Measurements from ENCODE around the gene ZEB2. TPM values are rescaled to one million over a fixed set of nuclear protein-coding genes. Genes with fewer than 3 reads are reported as not detected.

Gene ZEB2
- total and polyA plus RNA-seq, 2 of the 8 experiments (the other 6 are each of a cell fraction or from before 2014, with no cell fraction given): 0.38 TPM; not detected in 1

DNA sequence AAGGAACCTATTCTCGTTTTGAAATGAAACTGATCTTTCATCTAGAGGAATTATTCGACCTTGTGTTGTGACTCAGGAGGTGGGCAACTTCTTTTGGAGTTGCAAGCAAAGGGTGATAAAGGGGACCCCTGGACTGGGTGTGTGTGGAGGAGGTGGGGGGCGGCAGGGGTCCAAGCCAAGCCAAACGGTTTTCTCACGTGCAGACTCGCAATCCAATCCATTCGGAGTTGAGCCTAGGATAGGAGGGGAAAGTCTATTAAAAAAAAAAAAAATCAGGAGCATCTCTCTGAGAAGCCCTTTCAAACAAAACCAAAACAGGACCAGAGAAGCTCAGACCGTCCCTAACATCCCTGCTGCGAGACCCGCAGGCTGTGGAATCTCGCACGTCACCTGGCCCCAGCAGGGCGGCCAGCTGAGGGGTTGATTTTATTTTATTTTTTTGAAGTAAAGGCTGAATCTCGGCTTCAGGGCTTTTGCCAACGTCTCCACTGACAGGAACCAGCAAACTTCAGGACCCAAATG, 3.7 kb upstream of the ZEB2 start (continued):
- TF ChIP-seq SP4 (IDR thresholded peaks at IDR 0.05; ENCODE audit: low read length) (no peak), ASH2L (IDR thresholded peaks at IDR 0.05; ENCODE audit: low read length) (peak; percentile 15)
